ENCODE results near the gene YIPF1.

Gene YIPF1

GRCh38 chr1:53804791-53805505, 84.6 kb downstream of the YIPF1 start:
- no peak for DNase-seq
- POLR2A ChIA-PET: no interaction called here
- H3K9me3 ChIP-seq (ENCODE audit: control extremely low read depth in 1 of 5, control insufficient read depth in 4 of 5, insufficient read depth in 2 of 5, low read depth in 1 of 5, low read length in 4 of 5): no peaks in the 10 kb centered on the region
- no peak overlapping the region for H3K27ac ChIP-seq (ENCODE audit: insufficient read depth in 1 of 2, low read depth in 1 of 2, low read length in 2 of 2, poor library complexity in 1 of 2, severe bottlenecking in 2 of 2)
- H3K4me1 ChIP-seq (ENCODE audit: control extremely low read depth in 1 of 4, control insufficient read depth in 4 of 4, insufficient read depth in 4 of 4, low read length in 3 of 4): no peaks in the 10 kb centered on the region
- peaks cover 8 to 74% (median 37%) of the 10 kb centered on the region in 4 experiments for H3K36me3 ChIP-seq (ENCODE audit: control insufficient read depth in 4 of 4, insufficient read depth in 4 of 4, low read length in 3 of 4)
- no peaks in the 10 kb centered on the region for H3K27me3 ChIP-seq (replicated peaks in 2 of 5; ENCODE audit: control insufficient read depth in 4 of 5, insufficient read depth in 5 of 5, low read length in 4 of 5)
- 100% methylated on average over 1 of the region's 3 CpGs for WGBS (ENCODE audit: insufficient coverage)
- CTCF ChIA-PET: interaction anchor here (0.7 kb wide), 1 partner anchor 18 kb away, joined by 3 read pairs; no protein-coding TSS in a partner anchor
- no peak overlapping the region for H3K4me3 ChIP-seq (ENCODE audit: control insufficient read depth in 1 of 7, extremely low read depth in 1 of 7, insufficient read depth in 4 of 7, low read depth in 2 of 7, low read length in 6 of 7)

GRCh38 chr1:53804181-53804580, 85.4 kb downstream of the YIPF1 start:
- no peaks in the 10 kb centered on the region for H3K4me1 ChIP-seq (ENCODE audit: control extremely low read depth in 1 of 4, control insufficient read depth in 4 of 4, insufficient read depth in 4 of 4, low read length in 3 of 4)
- POLR2A ChIA-PET: no interaction called here
- H3K4me3 ChIP-seq (ENCODE audit: control insufficient read depth in 1 of 7, extremely low read depth in 1 of 7, insufficient read depth in 4 of 7, low read depth in 2 of 7, low read length in 6 of 7): no peak overlapping the region
- CTCF ChIA-PET: interaction anchor here (0.6 kb wide), 1 partner anchor 8 kb away, joined by 5 read pairs; no protein-coding TSS in a partner anchor
- H3K9me3 ChIP-seq (ENCODE audit: control extremely low read depth in 1 of 5, control insufficient read depth in 4 of 5, insufficient read depth in 2 of 5, low read depth in 1 of 5, low read length in 4 of 5): no peaks in the 10 kb centered on the region
- WGBS (ENCODE audit: insufficient coverage): 96% methylated on average over 3 of the region's 7 CpGs
- DNase-seq: no peak
- peaks cover 8 to 76% (median 37%) of the 10 kb centered on the region in 4 experiments for H3K36me3 ChIP-seq (ENCODE audit: control insufficient read depth in 4 of 4, insufficient read depth in 4 of 4, low read length in 3 of 4)
- H3K27ac ChIP-seq (ENCODE audit: insufficient read depth in 1 of 2, low read depth in 1 of 2, low read length in 2 of 2, poor library complexity in 1 of 2, severe bottlenecking in 2 of 2): no peak overlapping the region
- H3K27me3 ChIP-seq (replicated peaks in 2 of 5; ENCODE audit: control insufficient read depth in 4 of 5, insufficient read depth in 5 of 5, low read length in 4 of 5): no peaks in the 10 kb centered on the region
